HepG2 (cell line): Measurements from ENCODE around the gene HOXB5. TPM values are rescaled to one million over a fixed set of nuclear protein-coding genes. Genes with fewer than 3 reads are reported as not detected.

Experiments used
- ATAC-seq: fragments of 200-7000 bp; cut with Tn5 transposase; 3 replicates; pipeline ENCODE4 v1.9.1; 2020; ENCODE audit warnings: mild to moderate bottlenecking, moderate library complexity
- BruUV-seq: library from RNA; stranded (reverse); fragments of 400-500 nt; replicated peaks from 2 replicates; lab custom pipeline; 2021; lab: Mats Ljungman, UMichigan
- CTCF ChIA-PET: fragments of 300-600 bp; formaldehyde crosslinking; extraction: SDS; loops from one replicate; lab custom pipeline; 2021; ENCODE audit warnings: low total read pairs, inconsistent platforms, low intra/inter-chr PET ratio; lab: Yijun Ruan, JAX
- POLR2A ChIA-PET: fragments of 350-600 bp; sonication (Branson Sonifier 250); formaldehyde crosslinking; loops from one replicate; lab custom pipeline; 2020; ENCODE audit warnings: antibody characterized with exemption, inconsistent platforms; lab: Yijun Ruan, JAX
- DNase-seq: peaks from one replicate; pipeline ENCODE4 v3.0.0-alpha.2; 2015; ENCODE audit warnings: low spot score
- FAIRE-seq: peaks from 3 replicates; lab custom pipeline; 2011; peaks lifted over from hg19 to GRCh38; lab: Jason Lieb, UNC
- H2AFZ ChIP-seq: one replicate; pipeline ENCODE4 v1.6.1; 2011; ENCODE audit warnings: low read length, inconsistent platforms
- H3K27ac ChIP-seq: fragments of 300-600 bp; 3 replicates; pipeline ENCODE4 v1.8.0; 2011; ENCODE audit warnings: mixed run types, mild to moderate bottlenecking, mixed read lengths, low read length, inconsistent platforms; ENCODE audit not compliant: insufficient read depth; ENCODE audit errors: extremely low read length
- H3K27me3 ChIP-seq, 2 experiments: fragments of 200-600 bp in 1 of 2; 2 replicates in 1 of 2; 3 replicates in 1 of 2; pipeline versions ENCODE4 v1.6.0 to v1.8.0; 2011; ENCODE audit warnings: low read length in 2 of 2, mild to moderate bottlenecking in 2 of 2, moderate library complexity in 2 of 2, inconsistent platforms in 1 of 2; ENCODE audit not compliant: insufficient read depth in 2 of 2, control insufficient read depth in 1 of 2
- H3K36me3 ChIP-seq, 2 experiments: fragments of 200-600 bp in 1 of 2; replicated peaks in 1 of 2; 2 replicates in 1 of 2; 3 replicates in 1 of 2; pipeline versions ENCODE4 v1.5.1 to v1.8.0; 2011; ENCODE audit warnings: low read length in 2 of 2, inconsistent platforms in 1 of 2; ENCODE audit not compliant: insufficient read depth in 2 of 2, control insufficient read depth in 1 of 2
- H3K4me1 ChIP-seq: 2 replicates; pipeline ENCODE4 v1.5.1; 2012; ENCODE audit warnings: low read length, inconsistent platforms; ENCODE audit not compliant: insufficient read depth
- H3K4me2 ChIP-seq: 2 replicates; pipeline ENCODE4 v1.6.0; 2011; ENCODE audit warnings: low read depth, low read length, inconsistent platforms
- H3K4me3 ChIP-seq, 3 experiments: fragments of 200-600 bp in 1 of 3; sonication (generic), shearing (Covaris generic) in 1 of 3; replicated peaks in 1 of 3; 2 replicates each; pipeline ENCODE4 v1.5.1; 2011 to 2016; ENCODE audit warnings: low read length in 3 of 3, inconsistent platforms in 2 of 3, low read depth in 2 of 3, mild to moderate bottlenecking in 2 of 3, control low read depth in 1 of 3, mixed read lengths in 1 of 3; ENCODE audit not compliant: insufficient read depth in 1 of 3
- H3K79me2 ChIP-seq: one replicate; pipeline ENCODE4 v1.6.1; 2011; ENCODE audit warnings: low read length, inconsistent platforms; ENCODE audit not compliant: insufficient read depth
- H3K9ac ChIP-seq: 2 replicates; pipeline ENCODE4 v1.6.0; 2011; ENCODE audit warnings: mild to moderate bottlenecking, low read depth, low read length, inconsistent platforms; ENCODE audit not compliant: insufficient read depth
- H3K9me3 ChIP-seq: 2 replicates; pipeline ENCODE4 v1.5.1; 2012; ENCODE audit warnings: mild to moderate bottlenecking, low read length
- H4K20me1 ChIP-seq: 2 replicates; pipeline ENCODE4 v1.6.0; 2011; ENCODE audit warnings: inconsistent platforms, mild to moderate bottlenecking, low read length, moderate library complexity; ENCODE audit not compliant: insufficient read depth
- HNRNPH1 ChIP-seq: fragments of 200-400 bp; formaldehyde crosslinking; optimal IDR thresholded peaks from 2 replicates; pipeline ENCODE3; 2017; ENCODE audit warnings: mild to moderate bottlenecking, low read depth, low read length
- JUN ChIP-seq: sonication (generic); formaldehyde crosslinking; IDR thresholded peaks from 2 replicates; pipeline ENCODE4 v1.4.0; 2020; ENCODE audit warnings: mild to moderate bottlenecking, missing genetic modification reagents
- MTA3 ChIP-seq: sonication (generic); formaldehyde crosslinking; IDR thresholded peaks from 2 replicates; pipeline ENCODE4 v1.4.0; 2020; ENCODE audit warnings: missing genetic modification reagents
- MXI1 ChIP-seq: IDR thresholded peaks from 3 replicates; pipeline ENCODE4 v1.6.1; 2012; ENCODE audit warnings: low read depth, low read length, inconsistent platforms, borderline replicate concordance
- RBM39 ChIP-seq: fragments of 200-400 bp; formaldehyde crosslinking; IDR thresholded peaks from one replicate; pipeline ENCODE4 v1.6.1; 2018; ENCODE audit warnings: antibody characterized with exemption, mild to moderate bottlenecking, low read depth, low read length; ENCODE audit not compliant: poor library complexity, severe bottlenecking
- SMC3 ChIP-seq: IDR thresholded peaks from 2 replicates; pipeline ENCODE4 v1.6.1; 2011; ENCODE audit warnings: low read length, improper control_type of control experiment
- ZFAT ChIP-seq: sonication (generic); formaldehyde crosslinking; conservative IDR thresholded peaks from 2 replicates; pipeline ENCODE4 v1.8.1; 2023; ENCODE audit warnings: missing genetic modification reagents, inconsistent platforms
- ZNF121 ChIP-seq: sonication (generic); formaldehyde crosslinking; IDR thresholded peaks from 2 replicates; pipeline ENCODE4 v1.5.0; 2020; ENCODE audit warnings: mild to moderate bottlenecking, missing genetic modification reagents
- ZNF296 ChIP-seq: sonication (generic); formaldehyde crosslinking; conservative IDR thresholded peaks from 2 replicates; pipeline ENCODE4 v1.5.0; 2020; ENCODE audit warnings: mild to moderate bottlenecking, missing genetic modification reagents
- ZNF674 ChIP-seq: sonication (generic); formaldehyde crosslinking; IDR thresholded peaks from 2 replicates; pipeline ENCODE4 v1.5.0; 2020; ENCODE audit warnings: low read depth, mild to moderate bottlenecking, missing genetic modification reagents
- WGBS: methylation state at CpG from one replicate; pipeline ENCODE4 v1.1.6; 2017; ENCODE audit warnings: low lambda C conversion rate; 5-methylcytosine and 5-hydroxymethylcytosine counted together
- in situ Hi-C: cut with HindIII; loops from 2 replicates; pipeline ENCODE4 v1.10.0; 2017; ENCODE audit warnings: low pct_unique_long_range_greater_than_20kb; ENCODE audit not compliant: extremely low pct_ligation_motif_present
- intact Hi-C: fragments of 100-400 bp; cut with micrococcal nuclease; formaldehyde crosslinking; loops from one replicate; pipeline ENCODE4 v1.10.0; 2022; ENCODE audit not compliant: unreplicated experiment
- polyA plus RNA-seq, 8 experiments: library from polyadenylated mRNA; depleted of rRNA in 3 of 8; stranded (reverse) in 7 of 8; unstranded in 1 of 8; fragments of >200 nt; fragmentation: Illumina TruSeq in 4 of 8; extraction: Trizol in 4 of 8; gene quantifications; 2 replicates each; pipeline versions ENCODE4 v1.2.1 to v1.2.3, GENCODE V29; 2011 to 2016; ENCODE audit warnings: low read depth in 4 of 8, missing spikeins in 1 of 8, mixed read lengths in 1 of 8; ENCODE audit not compliant: insufficient read depth in 1 of 8
- total RNA-seq, 5 experiments: library from RNA; depleted of rRNA; stranded (reverse); fragments of >200 nt; fragmentation: Illumina TruSeq; extraction: Trizol; gene quantifications; 2 replicates each; pipeline ENCODE4 v1.2.3, GENCODE V29; 2016; ENCODE audit warnings: low read depth in 1 of 5
- TF ChIP-seq, protein P1 (sequence below): sonication (generic); formaldehyde crosslinking; IDR thresholded peaks from 2 replicates; pipeline ENCODE4 v1.5.1; 2020; ENCODE audit warnings: mild to moderate bottlenecking, missing genetic modification reagents, moderate library complexity
- TF ChIP-seq, protein P2 (sequence below): sonication (generic); formaldehyde crosslinking; IDR thresholded peaks from 2 replicates; pipeline ENCODE4; 2020; ENCODE audit warnings: missing genetic modification reagents, mild to moderate bottlenecking, borderline replicate concordance
- TF ChIP-seq, protein P3 (sequence below): sonication (generic); formaldehyde crosslinking; IDR thresholded peaks from 2 replicates; pipeline ENCODE4 v1.4.0; 2020; ENCODE audit warnings: missing genetic modification reagents
- TF ChIP-seq, protein P4 (sequence below): sonication (generic); formaldehyde crosslinking; IDR thresholded peaks from 2 replicates; pipeline ENCODE4 v1.8.0; 2022; ENCODE audit warnings: low read depth, missing genetic modification reagents

The HOXB5 gene
- total and polyA plus RNA-seq, 2 of the 13 experiments (the other 11 are each of a cell fraction or from before 2014, with no cell fraction given), result not detected

DNA sequence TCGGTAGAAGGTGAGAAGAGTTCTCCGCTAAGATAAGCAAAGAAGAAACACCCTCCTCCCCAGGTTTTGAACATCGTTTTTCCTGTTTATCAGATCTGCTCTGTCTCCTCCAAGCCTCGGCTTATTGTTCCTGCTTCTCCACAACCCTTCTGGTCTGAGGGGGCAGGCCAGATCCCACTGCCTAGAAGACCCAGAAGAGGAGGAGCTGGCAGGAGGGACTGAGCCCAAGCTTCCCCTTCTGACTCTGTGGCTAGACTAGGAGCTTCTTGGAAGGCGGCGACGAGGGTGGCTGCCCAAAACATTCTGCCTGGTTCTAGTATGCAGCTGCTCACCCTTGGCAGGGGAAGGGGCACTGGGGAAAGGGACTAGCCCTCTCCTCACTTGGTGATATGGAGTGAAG lies 5.2 kb upstream of the HOXB5 start:
- no peak for ATAC-seq
- H2AFZ ChIP-seq, result no peak overlapping the region
- in situ Hi-C loops (loop anchor here (5.0 kb wide), 1 partner anchor 446 kb away; no protein-coding TSS in a partner anchor), intact Hi-C loops (no loop called here)
- H4K20me1 ChIP-seq, result peaks cover 2% of the 10 kb centered on the region; the same call in 1 of the 2 replicates
- POLR2A ChIA-PET, result no interaction called here
- no peak overlapping the region for H3K4me2 ChIP-seq
- H3K27me3 ChIP-seq, result peaks cover 55 to 98% of the 10 kb centered on the region in 2 experiments
- H3K27ac ChIP-seq, result no peak overlapping the region
- no peaks in the 10 kb centered on the region for H3K9me3 ChIP-seq
- H3K4me1 ChIP-seq, result peaks cover 17% of the 10 kb centered on the region; the same call in 1 of the 2 replicates
- no peak overlapping the region for H3K9ac ChIP-seq
- no peaks in the 10 kb centered on the region for H3K36me3 ChIP-seq
- no peak for DNase-seq
- no peak for FAIRE-seq
- 2% methylated on average over 7 of the region's 7 CpGs for WGBS
- no peak overlapping the region for H3K4me3 ChIP-seq
- BruUV-seq, result no TSS peak
- CTCF ChIA-PET, result no interaction called here
- no peaks in the 10 kb centered on the region for H3K79me2 ChIP-seq
- TF ChIP-seq ZNF296 (CRISPR knock-in tag) (no peak), MTA3 (CRISPR knock-in tag) (no peak), ZNF121 (CRISPR knock-in tag) (no peak), JUN (CRISPR knock-in tag) (no peak), SMC3 (no peak), MXI1 (no peak), ZFAT (CRISPR knock-in tag) (no peak), HNRNPH1 (no peak), RBM39 (no peak), ZNF674 (CRISPR knock-in tag) (no peak)
- TF ChIP-seq, protein P1, sequence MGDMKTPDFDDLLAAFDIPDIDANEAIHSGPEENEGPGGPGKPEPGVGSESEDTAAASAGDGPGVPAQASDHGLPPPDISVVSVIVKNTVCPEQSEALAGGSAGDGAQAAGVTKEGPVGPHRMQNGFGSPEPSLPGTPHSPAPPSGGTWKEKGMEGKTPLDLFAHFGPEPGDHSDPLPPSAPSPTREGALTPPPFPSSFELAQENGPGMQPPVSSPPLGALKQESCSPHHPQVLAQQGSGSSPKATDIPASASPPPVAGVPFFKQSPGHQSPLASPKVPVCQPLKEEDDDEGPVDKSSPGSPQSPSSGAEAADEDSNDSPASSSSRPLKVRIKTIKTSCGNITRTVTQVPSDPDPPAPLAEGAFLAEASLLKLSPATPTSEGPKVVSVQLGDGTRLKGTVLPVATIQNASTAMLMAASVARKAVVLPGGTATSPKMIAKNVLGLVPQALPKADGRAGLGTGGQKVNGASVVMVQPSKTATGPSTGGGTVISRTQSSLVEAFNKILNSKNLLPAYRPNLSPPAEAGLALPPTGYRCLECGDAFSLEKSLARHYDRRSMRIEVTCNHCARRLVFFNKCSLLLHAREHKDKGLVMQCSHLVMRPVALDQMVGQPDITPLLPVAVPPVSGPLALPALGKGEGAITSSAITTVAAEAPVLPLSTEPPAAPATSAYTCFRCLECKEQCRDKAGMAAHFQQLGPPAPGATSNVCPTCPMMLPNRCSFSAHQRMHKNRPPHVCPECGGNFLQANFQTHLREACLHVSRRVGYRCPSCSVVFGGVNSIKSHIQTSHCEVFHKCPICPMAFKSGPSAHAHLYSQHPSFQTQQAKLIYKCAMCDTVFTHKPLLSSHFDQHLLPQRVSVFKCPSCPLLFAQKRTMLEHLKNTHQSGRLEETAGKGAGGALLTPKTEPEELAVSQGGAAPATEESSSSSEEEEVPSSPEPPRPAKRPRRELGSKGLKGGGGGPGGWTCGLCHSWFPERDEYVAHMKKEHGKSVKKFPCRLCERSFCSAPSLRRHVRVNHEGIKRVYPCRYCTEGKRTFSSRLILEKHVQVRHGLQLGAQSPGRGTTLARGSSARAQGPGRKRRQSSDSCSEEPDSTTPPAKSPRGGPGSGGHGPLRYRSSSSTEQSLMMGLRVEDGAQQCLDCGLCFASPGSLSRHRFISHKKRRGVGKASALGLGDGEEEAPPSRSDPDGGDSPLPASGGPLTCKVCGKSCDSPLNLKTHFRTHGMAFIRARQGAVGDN (CRISPR knock-in tag), result no peak
- TF ChIP-seq, protein P2, sequence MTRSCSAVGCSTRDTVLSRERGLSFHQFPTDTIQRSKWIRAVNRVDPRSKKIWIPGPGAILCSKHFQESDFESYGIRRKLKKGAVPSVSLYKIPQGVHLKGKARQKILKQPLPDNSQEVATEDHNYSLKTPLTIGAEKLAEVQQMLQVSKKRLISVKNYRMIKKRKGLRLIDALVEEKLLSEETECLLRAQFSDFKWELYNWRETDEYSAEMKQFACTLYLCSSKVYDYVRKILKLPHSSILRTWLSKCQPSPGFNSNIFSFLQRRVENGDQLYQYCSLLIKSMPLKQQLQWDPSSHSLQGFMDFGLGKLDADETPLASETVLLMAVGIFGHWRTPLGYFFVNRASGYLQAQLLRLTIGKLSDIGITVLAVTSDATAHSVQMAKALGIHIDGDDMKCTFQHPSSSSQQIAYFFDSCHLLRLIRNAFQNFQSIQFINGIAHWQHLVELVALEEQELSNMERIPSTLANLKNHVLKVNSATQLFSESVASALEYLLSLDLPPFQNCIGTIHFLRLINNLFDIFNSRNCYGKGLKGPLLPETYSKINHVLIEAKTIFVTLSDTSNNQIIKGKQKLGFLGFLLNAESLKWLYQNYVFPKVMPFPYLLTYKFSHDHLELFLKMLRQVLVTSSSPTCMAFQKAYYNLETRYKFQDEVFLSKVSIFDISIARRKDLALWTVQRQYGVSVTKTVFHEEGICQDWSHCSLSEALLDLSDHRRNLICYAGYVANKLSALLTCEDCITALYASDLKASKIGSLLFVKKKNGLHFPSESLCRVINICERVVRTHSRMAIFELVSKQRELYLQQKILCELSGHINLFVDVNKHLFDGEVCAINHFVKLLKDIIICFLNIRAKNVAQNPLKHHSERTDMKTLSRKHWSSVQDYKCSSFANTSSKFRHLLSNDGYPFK (CRISPR knock-in tag), result no peak
- TF ChIP-seq, protein P3, sequence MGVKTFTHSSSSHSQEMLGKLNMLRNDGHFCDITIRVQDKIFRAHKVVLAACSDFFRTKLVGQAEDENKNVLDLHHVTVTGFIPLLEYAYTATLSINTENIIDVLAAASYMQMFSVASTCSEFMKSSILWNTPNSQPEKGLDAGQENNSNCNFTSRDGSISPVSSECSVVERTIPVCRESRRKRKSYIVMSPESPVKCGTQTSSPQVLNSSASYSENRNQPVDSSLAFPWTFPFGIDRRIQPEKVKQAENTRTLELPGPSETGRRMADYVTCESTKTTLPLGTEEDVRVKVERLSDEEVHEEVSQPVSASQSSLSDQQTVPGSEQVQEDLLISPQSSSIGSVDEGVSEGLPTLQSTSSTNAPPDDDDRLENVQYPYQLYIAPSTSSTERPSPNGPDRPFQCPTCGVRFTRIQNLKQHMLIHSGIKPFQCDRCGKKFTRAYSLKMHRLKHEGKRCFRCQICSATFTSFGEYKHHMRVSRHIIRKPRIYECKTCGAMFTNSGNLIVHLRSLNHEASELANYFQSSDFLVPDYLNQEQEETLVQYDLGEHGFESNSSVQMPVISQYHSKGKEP (CRISPR knock-in tag), result no peak
- TF ChIP-seq, protein P4, sequence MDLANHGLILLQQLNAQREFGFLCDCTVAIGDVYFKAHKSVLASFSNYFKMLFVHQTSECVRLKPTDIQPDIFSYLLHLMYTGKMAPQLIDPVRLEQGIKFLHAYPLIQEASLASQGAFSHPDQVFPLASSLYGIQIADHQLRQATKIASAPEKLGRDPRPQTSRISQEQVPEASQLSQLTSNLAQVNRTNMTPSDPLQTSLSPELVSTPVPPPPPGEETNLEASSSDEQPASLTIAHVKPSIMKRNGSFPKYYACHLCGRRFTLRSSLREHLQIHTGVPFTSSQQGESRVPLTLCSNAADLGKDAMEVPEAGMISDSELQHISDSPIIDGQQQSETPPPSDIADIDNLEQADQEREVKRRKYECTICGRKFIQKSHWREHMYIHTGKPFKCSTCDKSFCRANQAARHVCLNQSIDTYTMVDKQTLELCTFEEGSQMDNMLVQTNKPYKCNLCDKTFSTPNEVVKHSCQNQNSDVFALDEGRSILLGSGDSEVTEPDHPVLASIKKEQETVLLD (CRISPR knock-in tag), result no peak
